Loucy (cell line): ENCODE measurements around the gene CCDC107.

Experiments
- CTCF ChIP-seq: fragments of 200-600 bp; sonication (generic); conservative IDR thresholded peaks from 2 replicates; pipeline ENCODE4 v1.5.1; 2014; ENCODE audit warnings: mild to moderate bottlenecking, antibody characterized with exemption, low read length
- EZH2phosphoT487 ChIP-seq: fragments of 200-600 bp; IDR thresholded peaks from 2 replicates; pipeline ENCODE4 v1.6.1; 2018; ENCODE audit warnings: antibody characterized with exemption, mild to moderate bottlenecking, moderate library complexity, borderline replicate concordance

DNA sequence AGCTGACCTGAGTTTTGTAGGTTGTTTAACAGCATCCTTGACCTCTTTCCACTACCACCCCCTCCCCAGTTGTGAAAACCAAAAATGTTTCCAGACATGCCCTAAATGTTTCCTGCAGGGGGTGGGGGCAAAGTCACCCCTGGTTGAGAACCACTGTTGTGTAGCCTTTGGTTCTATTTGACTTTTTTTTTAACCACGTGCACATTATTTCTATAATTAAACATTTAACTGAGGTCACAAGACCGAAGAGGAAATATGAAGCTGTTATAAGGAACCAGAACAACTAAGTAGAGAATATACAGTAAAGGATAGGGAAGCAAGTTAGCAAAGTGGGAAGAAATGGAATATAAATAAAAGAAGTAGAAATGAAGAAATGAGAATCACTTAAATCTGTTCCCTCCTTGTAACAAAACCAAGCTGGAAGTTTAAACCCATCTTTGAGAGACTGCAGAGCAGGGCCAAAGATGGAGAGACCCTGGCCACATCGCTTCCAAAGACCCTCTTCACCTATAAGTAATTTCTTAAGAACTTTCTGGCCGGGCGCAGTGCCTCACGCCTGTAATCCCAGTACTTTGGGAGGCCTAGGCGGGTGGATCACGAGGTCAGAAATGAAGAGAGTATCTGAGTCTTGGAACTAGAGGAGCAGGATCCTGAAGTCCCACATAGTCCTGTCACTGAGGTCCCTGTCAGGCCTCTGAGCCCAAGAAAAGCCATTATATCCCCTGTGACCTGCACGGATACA, 21.8 kb upstream of the CCDC107 start:
- no peak for TF ChIP-seq CTCF
- TF ChIP-seq EZH2phosphoT487 = no peak
